Subcutaneous adipose tissue (tissue), 4 donors: Measurements from ENCODE around the gene KDM8. TPM values are rescaled to one million over a fixed set of nuclear protein-coding genes. Genes with fewer than 3 reads are reported as not detected.

Experiments used
- total RNA-seq, 4 donors: library from RNA; depleted of rRNA; stranded (reverse); fragments of >200 nt; gene quantifications; one replicate each; pipeline ENCODE4 v1.1.0, GENCODE V29; 2016
- TF ChIP-seq, protein P1 (sequence below): fragments of 450-650 bp; IDR thresholded peaks from one replicate; pipeline ENCODE4 v1.5.1; 2016; ENCODE audit warnings: low read depth, mild to moderate bottlenecking, control low read depth, antibody characterized with exemption, moderate library complexity

KDM8 gene
- total RNA-seq, 4 donors from 2014 or later = 2.7 to 5.5 (median 4.3) TPM

DNA sequence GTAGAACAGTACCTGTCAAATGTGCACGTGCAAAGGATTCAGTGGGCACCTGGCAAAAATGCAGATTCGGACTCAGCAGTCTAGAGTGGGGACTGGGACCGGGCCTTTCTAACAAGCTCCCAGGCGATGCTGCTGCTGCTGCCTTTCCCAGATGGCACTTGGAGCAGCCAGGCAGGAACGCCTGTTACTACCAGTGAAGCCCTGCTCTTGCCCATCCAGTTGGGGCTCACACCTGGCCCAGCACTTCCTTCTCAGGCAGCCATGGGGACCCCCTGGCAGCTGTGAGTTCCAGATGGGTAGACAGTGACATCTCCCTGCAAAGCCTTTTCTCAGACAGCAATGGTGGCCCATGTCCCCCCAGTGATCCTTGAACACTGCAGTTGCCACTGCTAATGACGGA, 30.4 kb downstream of the KDM8 start:
- TF ChIP-seq, protein P1, sequence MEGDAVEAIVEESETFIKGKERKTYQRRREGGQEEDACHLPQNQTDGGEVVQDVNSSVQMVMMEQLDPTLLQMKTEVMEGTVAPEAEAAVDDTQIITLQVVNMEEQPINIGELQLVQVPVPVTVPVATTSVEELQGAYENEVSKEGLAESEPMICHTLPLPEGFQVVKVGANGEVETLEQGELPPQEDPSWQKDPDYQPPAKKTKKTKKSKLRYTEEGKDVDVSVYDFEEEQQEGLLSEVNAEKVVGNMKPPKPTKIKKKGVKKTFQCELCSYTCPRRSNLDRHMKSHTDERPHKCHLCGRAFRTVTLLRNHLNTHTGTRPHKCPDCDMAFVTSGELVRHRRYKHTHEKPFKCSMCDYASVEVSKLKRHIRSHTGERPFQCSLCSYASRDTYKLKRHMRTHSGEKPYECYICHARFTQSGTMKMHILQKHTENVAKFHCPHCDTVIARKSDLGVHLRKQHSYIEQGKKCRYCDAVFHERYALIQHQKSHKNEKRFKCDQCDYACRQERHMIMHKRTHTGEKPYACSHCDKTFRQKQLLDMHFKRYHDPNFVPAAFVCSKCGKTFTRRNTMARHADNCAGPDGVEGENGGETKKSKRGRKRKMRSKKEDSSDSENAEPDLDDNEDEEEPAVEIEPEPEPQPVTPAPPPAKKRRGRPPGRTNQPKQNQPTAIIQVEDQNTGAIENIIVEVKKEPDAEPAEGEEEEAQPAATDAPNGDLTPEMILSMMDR = no peak

DNA sequence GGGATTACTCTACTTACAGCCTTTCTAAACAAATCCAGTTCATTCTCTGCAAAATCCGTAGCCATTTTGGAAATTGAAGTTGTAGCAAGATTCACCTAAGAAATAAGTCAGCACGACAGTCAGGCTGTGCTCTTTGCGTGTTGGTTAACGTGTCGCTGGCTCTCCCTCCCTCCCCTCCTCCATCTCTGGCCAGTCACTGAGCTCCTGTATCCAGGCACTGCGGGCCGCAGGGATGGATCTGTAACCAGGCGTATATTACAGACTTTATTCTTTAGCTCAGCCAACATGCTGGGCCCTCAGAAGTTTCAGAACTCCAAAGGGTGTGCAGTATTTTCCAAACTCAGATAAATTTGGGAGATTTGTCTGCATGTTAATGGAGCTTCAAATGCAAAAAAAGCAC, 30.8 kb downstream of the KDM8 start:
- TF ChIP-seq, protein P1 = no peak

DNA sequence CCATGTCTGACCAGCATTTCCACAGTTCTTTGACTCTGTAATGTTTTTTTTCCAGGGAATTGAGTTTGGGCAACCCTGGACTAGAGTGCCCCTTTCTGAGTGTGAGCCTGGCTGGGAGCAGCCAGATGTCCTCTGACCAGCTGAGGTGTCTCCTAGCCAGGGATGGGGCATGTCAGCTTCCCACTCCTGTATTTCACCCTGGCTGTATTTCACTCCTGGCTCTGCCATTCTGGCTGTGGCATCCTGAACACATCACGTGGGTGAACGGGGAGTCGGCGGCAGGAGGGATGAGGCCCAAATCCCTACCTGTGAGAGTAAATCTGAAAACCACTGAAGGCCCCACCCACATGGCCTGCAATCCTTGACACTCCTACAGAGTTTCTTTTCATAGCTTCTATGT, 31.3 kb downstream of the KDM8 start:
- TF ChIP-seq, protein P1 = no peak

DNA sequence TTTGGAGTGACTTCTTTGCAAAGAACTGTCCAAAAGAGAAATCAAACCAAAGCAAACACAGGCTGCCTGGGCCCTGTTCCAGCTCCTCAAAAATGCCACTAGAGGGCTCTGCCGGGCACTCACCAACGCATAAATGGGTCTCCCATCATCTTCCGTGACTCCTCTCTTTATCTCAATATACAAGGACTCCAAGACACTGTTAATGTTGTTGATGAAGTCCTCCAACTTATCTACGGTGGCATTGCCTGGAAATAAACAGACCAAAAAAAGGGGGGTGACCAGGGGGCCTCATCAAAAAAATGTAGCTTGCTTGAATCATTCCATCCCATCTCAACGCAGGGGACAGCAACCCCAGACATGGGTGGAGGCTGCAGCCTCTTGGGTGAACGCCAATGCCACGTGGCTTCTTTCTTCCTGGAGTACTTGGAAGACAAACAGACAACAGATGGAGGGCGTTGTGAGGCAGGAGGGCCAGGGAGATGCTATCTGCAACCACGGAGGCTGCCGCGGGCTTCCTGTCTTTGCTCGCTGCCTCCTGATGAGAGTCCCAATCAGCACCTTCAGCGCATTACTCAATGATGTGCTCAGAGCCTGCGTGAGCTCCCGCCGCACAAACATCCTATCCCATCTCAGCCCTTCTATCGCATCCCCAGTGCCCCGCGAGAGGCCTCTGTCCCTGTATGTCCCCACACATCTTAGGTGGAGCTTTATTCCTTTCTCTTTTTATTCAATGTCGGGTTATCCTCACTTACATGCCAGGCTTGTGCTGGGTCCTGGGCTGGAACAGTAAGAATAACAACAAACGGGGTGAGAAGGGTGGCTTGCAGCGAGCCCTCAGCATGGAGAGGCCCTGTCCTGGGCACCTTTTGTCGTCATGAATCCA, 32.0 kb downstream of the KDM8 start:
- TF ChIP-seq, protein P1 = no peak

DNA sequence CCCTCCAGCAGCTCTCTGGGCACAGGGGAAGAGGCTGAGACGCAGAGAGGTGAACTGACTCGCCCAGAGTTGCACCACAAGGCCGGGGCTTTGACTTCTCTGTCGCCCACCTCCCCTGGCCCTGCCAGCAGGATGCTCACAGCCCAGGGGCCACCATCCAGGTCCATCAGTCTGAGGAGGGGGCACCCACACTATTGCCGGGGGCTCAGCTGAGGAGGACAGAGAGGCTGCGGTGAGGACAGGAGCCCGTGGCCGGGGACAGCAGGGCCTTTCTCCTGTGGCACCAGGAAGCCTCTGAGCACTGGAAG, 32.6 kb downstream of the KDM8 start:
- TF ChIP-seq, protein P1 = no peak

DNA sequence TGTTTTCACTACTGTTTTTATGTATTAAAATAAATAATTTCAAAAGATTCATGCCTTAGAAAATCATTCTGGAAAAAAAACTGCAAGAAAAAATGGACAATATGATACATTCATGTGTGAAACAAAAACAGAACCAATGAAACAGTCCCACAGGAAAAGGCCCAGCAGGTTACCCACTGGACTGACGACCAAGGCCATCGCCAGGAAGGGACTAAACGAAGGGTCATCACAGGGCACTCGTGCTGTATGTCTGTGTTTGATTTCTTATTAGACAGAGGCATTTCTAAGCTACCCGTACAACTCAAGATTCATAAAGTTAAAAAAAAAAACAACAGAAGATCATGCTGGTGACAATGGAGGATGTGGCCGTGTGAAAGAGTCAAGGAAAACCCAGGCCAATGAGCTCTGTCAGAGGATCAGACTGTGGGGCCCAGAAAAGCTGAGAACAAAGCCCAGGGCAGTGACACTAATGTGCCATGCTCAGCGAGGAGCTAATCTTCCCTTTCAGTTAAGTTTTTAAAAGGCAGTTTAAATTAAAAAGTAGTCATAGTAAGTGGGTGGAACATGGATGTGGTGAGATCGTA, 33.4 kb downstream of the KDM8 start:
- TF ChIP-seq, protein P1 = no peak

DNA sequence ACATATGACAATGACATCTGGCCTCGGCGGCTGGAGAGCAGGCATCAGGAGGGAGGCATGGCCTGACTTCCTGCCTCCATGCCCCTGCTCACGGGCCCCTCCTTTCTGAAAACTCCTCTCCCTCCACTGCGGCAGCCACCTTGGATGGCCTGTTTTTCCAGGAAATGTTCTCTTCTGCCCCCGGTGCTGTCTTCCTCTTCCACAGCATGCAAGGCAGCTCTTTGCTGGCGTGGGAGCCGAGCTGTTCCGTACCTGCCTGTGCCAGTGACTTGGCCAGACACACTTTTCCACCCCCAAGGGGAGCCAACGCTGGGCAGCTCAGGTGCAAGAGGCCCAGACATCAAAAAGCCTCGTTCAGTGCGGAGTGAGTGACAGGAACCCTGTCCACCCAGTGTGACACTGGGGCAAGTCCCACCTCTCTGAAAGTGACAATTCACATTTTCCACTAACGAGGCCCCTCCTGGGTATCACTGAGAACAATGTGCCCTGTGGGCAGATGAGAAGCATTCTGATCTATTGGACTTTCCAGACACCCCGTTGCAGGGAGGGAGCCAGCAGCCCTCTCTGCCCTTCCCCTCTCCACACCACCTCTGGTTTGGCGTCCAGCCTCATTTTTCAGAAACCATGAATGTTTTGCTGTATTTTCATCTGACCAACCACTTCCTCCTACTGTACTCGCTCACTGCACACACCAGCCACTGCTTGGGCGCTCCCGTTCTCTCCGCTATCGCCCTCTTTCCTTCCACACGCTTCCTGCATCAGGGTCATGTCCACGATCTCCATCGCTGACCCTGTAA, 34.1 kb downstream of the KDM8 start:
- TF ChIP-seq, protein P1 = no peak
